Measurements from ENCODE around the gene MBD6. TPM values are rescaled to one million over a fixed set of nuclear protein-coding genes. Genes with fewer than 3 reads are reported as not detected.

MBD6 gene
- total and polyA plus RNA-seq, 2 of the 13 experiments (the other 11 are each of a cell fraction or from before 2014, with no cell fraction given), result 4.1 to 5.9 TPM

DNA sequence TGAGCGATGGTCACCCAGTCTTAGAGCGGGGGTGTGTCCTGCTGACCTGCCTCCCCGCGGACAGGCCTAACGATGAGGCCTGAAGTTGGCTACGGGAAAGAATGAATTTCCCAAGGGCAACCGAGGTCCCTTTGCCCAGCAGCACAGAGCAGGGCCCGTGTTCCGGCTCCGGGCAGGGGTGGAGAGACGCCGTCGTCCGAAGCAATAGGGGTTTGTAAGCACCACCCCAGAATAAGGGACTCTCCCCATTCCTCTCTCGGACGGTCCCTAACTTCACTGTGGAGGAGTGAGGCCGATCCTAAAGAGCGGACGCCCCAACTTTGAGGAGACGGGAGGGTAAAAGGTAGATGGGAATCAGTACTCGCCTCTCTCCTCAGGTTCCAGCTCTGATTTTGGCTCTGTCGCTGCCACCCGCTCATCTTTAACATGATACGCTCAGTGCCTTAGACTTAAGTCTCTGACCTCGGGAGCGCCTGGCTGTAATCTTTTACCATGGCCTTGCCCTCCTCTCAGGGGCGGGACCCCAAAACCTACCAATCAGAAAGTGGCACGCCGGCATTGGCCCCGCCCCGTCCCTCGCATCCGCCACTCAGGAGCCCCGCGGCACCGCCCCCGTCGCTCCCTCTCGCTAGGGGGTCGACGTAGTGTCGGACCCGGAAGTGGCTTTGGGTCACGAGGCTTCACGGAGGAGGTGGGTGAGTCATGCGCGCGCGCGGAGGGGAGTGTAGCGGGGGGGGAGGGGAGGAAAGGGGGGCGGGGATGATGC is 2.4 kb upstream of the MBD6 start, which contains the start of gene DDIT3 (continued):
- TF ChIP-seq UBTF (CRISPR knock-in tag; IDR thresholded peaks at IDR 0.05) (peak; percentile 51; the same call in 1 of the 2 replicates), ZNF30 (CRISPR knock-in tag; IDR thresholded peaks at IDR 0.05) (peak; percentile 79; the same call in 1 of the 2 replicates), KAT8 (CRISPR knock-in tag; IDR thresholded peaks at IDR 0.05) (peak; percentile 59), MBNL3 (CRISPR knock-in tag; conservative IDR thresholded peaks at IDR 0.05) (no peak), KDM4B (CRISPR knock-in tag; IDR thresholded peaks at IDR 0.05) (no peak), ZNF746 (CRISPR knock-in tag; IDR thresholded peaks at IDR 0.05) (peak; percentile 19; the same call in 1 of the 2 replicates), ZNF256 (CRISPR knock-in tag; conservative IDR thresholded peaks at IDR 0.05) (0 out of 2 replicates have a peak, but pooled peaks have one; percentile 52), ZKSCAN1 (IDR thresholded peaks at IDR 0.05; ENCODE audit: low read length) (no peak; the same call in 1 of the 2 replicates), SOX13 (IDR thresholded peaks at IDR 0.05) (no peak), SOX13 (CRISPR knock-in tag; conservative IDR thresholded peaks at IDR 0.05 in 1 of 2, IDR thresholded peaks at IDR 0.05 in 1 of 2) (0 out of 4 replicates have a peak, but pooled peaks of 1 of the 2 experiments have one; percentile 11), ZFP36L2 (CRISPR knock-in tag; IDR thresholded peaks at IDR 0.05) (0 out of 2 replicates have a peak, but pooled peaks have one; percentile 88), STAG1 (CRISPR knock-in tag; IDR thresholded peaks at IDR 0.05) (no peak; the same call in 1 of the 2 replicates), ZNF570 (CRISPR knock-in tag; IDR thresholded peaks at IDR 0.05; ENCODE audit: borderline replicate concordance) (no peak), PHF5A (CRISPR knock-in tag; IDR thresholded peaks at IDR 0.05; ENCODE audit: low read depth, unreplicated experiment) (no peak), ZNF891 (CRISPR knock-in tag; IDR thresholded peaks at IDR 0.05) (peak; percentile 35; the same call in 1 of the 2 replicates), REPIN1 (CRISPR knock-in tag; IDR thresholded peaks at IDR 0.05; ENCODE audit: borderline replicate concordance, low read depth) (peak; percentile 79; the same call in 1 of the 2 replicates)
- TF ChIP-seq, protein P1, sequence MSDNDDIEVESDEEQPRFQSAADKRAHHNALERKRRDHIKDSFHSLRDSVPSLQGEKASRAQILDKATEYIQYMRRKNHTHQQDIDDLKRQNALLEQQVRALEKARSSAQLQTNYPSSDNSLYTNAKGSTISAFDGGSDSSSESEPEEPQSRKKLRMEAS (IDR thresholded peaks at IDR 0.05), result peak; percentile 54
- TF ChIP-seq, protein P2, sequence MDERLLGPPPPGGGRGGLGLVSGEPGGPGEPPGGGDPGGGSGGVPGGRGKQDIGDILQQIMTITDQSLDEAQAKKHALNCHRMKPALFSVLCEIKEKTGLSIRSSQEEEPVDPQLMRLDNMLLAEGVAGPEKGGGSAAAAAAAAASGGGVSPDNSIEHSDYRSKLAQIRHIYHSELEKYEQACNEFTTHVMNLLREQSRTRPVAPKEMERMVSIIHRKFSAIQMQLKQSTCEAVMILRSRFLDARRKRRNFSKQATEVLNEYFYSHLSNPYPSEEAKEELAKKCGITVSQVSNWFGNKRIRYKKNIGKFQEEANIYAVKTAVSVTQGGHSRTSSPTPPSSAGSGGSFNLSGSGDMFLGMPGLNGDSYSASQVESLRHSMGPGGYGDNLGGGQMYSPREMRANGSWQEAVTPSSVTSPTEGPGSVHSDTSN (CRISPR knock-in tag; IDR thresholded peaks at IDR 0.05), result no peak
- TF ChIP-seq, protein P3, sequence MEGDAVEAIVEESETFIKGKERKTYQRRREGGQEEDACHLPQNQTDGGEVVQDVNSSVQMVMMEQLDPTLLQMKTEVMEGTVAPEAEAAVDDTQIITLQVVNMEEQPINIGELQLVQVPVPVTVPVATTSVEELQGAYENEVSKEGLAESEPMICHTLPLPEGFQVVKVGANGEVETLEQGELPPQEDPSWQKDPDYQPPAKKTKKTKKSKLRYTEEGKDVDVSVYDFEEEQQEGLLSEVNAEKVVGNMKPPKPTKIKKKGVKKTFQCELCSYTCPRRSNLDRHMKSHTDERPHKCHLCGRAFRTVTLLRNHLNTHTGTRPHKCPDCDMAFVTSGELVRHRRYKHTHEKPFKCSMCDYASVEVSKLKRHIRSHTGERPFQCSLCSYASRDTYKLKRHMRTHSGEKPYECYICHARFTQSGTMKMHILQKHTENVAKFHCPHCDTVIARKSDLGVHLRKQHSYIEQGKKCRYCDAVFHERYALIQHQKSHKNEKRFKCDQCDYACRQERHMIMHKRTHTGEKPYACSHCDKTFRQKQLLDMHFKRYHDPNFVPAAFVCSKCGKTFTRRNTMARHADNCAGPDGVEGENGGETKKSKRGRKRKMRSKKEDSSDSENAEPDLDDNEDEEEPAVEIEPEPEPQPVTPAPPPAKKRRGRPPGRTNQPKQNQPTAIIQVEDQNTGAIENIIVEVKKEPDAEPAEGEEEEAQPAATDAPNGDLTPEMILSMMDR (CRISPR knock-in tag; IDR thresholded peaks at IDR 0.05), result peak; percentile 30; the same call in 1 of the 2 replicates
- TF ChIP-seq, protein P4, sequence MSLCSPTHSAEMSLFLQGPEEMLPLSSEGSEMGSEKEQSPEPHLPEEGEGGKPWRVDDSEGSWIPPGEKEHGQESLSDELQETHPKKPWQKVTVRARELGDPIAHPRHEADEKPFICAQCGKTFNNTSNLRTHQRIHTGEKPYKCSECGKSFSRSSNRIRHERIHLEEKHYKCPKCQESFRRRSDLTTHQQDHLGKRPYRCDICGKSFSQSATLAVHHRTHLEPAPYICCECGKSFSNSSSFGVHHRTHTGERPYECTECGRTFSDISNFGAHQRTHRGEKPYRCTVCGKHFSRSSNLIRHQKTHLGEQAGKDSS (CRISPR knock-in tag; IDR thresholded peaks at IDR 0.05; ENCODE audit: borderline replicate concordance, low read depth), result peak; percentile 87
- TF ChIP-seq, protein P5, sequence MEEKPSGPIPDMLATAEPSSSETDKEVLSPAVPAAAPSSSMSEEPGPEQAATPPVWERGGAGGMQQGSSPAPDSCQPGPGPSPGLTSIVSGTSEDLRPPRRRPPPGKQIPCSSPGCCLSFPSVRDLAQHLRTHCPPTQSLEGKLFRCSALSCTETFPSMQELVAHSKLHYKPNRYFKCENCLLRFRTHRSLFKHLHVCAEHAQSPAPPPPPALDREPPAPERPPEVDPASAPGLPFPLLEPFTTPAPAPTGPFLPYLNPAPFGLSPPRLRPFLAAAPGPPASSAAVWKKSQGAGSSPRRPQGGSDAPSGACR (CRISPR knock-in tag; IDR thresholded peaks at IDR 0.05), result peak; percentile 74; the same call in 1 of the 2 replicates
- TF ChIP-seq, protein P6, sequence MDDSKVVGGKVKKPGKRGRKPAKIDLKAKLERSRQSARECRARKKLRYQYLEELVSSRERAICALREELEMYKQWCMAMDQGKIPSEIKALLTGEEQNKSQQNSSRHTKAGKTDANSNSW (CRISPR knock-in tag; IDR thresholded peaks at IDR 0.05; ENCODE audit: borderline replicate concordance), result 0 out of 2 replicates have a peak, but pooled peaks have one; percentile 54

Data from HepG2 (cell line).